HepG2 (cell line): ENCODE measurements around the gene ORMDL2. TPM values are rescaled to one million over a fixed set of nuclear protein-coding genes. Genes with fewer than 3 reads are reported as not detected.

Experiments used
- ATAC-seq: fragments of 200-7000 bp; cut with Tn5 transposase; 3 replicates; pipeline ENCODE4 v1.9.1; 2020; ENCODE audit warnings: mild to moderate bottlenecking, moderate library complexity
- BruUV-seq: library from RNA; stranded (reverse); fragments of 400-500 nt; replicated peaks from 2 replicates; lab custom pipeline; 2021; lab: Mats Ljungman, UMichigan
- CTCF ChIA-PET: fragments of 300-600 bp; formaldehyde crosslinking; extraction: SDS; loops from one replicate; lab custom pipeline; 2021; ENCODE audit warnings: low total read pairs, inconsistent platforms, low intra/inter-chr PET ratio; lab: Yijun Ruan, JAX
- POLR2A ChIA-PET: fragments of 350-600 bp; sonication (Branson Sonifier 250); formaldehyde crosslinking; loops from one replicate; lab custom pipeline; 2020; ENCODE audit warnings: antibody characterized with exemption, inconsistent platforms; lab: Yijun Ruan, JAX
- DNase-seq: peaks from one replicate; pipeline ENCODE4 v3.0.0-alpha.2; 2015; ENCODE audit warnings: low spot score
- FAIRE-seq: peaks from 3 replicates; lab custom pipeline; 2011; peaks lifted over from hg19 to GRCh38; lab: Jason Lieb, UNC
- H2AFZ ChIP-seq: one replicate; pipeline ENCODE4 v1.6.1; 2011; ENCODE audit warnings: low read length, inconsistent platforms
- H3K27ac ChIP-seq: fragments of 300-600 bp; 3 replicates; pipeline ENCODE4 v1.8.0; 2011; ENCODE audit warnings: mixed run types, mild to moderate bottlenecking, mixed read lengths, low read length, inconsistent platforms; ENCODE audit not compliant: insufficient read depth; ENCODE audit errors: extremely low read length
- H3K27me3 ChIP-seq, 2 experiments: fragments of 200-600 bp in 1 of 2; 2 replicates in 1 of 2; 3 replicates in 1 of 2; pipeline versions ENCODE4 v1.6.0 to v1.8.0; 2011; ENCODE audit warnings: low read length in 2 of 2, mild to moderate bottlenecking in 2 of 2, moderate library complexity in 2 of 2, inconsistent platforms in 1 of 2; ENCODE audit not compliant: insufficient read depth in 2 of 2, control insufficient read depth in 1 of 2
- H3K36me3 ChIP-seq, 2 experiments: fragments of 200-600 bp in 1 of 2; replicated peaks in 1 of 2; 2 replicates in 1 of 2; 3 replicates in 1 of 2; pipeline versions ENCODE4 v1.5.1 to v1.8.0; 2011; ENCODE audit warnings: low read length in 2 of 2, inconsistent platforms in 1 of 2; ENCODE audit not compliant: insufficient read depth in 2 of 2, control insufficient read depth in 1 of 2
- H3K4me1 ChIP-seq: 2 replicates; pipeline ENCODE4 v1.5.1; 2012; ENCODE audit warnings: low read length, inconsistent platforms; ENCODE audit not compliant: insufficient read depth
- H3K4me2 ChIP-seq: 2 replicates; pipeline ENCODE4 v1.6.0; 2011; ENCODE audit warnings: low read depth, low read length, inconsistent platforms
- H3K4me3 ChIP-seq, 3 experiments: fragments of 200-600 bp in 1 of 3; sonication (generic), shearing (Covaris generic) in 1 of 3; replicated peaks in 1 of 3; 2 replicates each; pipeline ENCODE4 v1.5.1; 2011 to 2016; ENCODE audit warnings: low read length in 3 of 3, inconsistent platforms in 2 of 3, low read depth in 2 of 3, mild to moderate bottlenecking in 2 of 3, control low read depth in 1 of 3, mixed read lengths in 1 of 3; ENCODE audit not compliant: insufficient read depth in 1 of 3
- H3K79me2 ChIP-seq: one replicate; pipeline ENCODE4 v1.6.1; 2011; ENCODE audit warnings: low read length, inconsistent platforms; ENCODE audit not compliant: insufficient read depth
- H3K9ac ChIP-seq: 2 replicates; pipeline ENCODE4 v1.6.0; 2011; ENCODE audit warnings: mild to moderate bottlenecking, low read depth, low read length, inconsistent platforms; ENCODE audit not compliant: insufficient read depth
- H3K9me3 ChIP-seq: 2 replicates; pipeline ENCODE4 v1.5.1; 2012; ENCODE audit warnings: mild to moderate bottlenecking, low read length
- H4K20me1 ChIP-seq: 2 replicates; pipeline ENCODE4 v1.6.0; 2011; ENCODE audit warnings: inconsistent platforms, mild to moderate bottlenecking, low read length, moderate library complexity; ENCODE audit not compliant: insufficient read depth
- CEBPB ChIP-seq: IDR thresholded peaks from 2 replicates; pipeline ENCODE4 v1.6.1; 2011; ENCODE audit warnings: low read depth, low read length, improper control_type of control experiment, borderline replicate concordance
- GTF2F1 ChIP-seq: fragments of 150-350 bp; IDR thresholded peaks from 2 replicates; pipeline ENCODE4 v1.6.1; 2014; ENCODE audit warnings: low read length
- HMGA1 ChIP-seq: sonication (generic); formaldehyde crosslinking; conservative IDR thresholded peaks from 2 replicates; pipeline ENCODE4 v1.4.0; 2020; ENCODE audit warnings: missing genetic modification reagents
- HOXA5 ChIP-seq: sonication (generic); formaldehyde crosslinking; IDR thresholded peaks from 2 replicates; pipeline ENCODE4 v1.4.0; 2020; ENCODE audit warnings: missing genetic modification reagents
- THAP11 ChIP-seq: IDR thresholded peaks from 2 replicates; pipeline ENCODE4 v1.6.1; 2016; ENCODE audit warnings: missing biosample characterization, missing genetic modification reagents
- ZNF737 ChIP-seq: sonication (generic); formaldehyde crosslinking; IDR thresholded peaks from 2 replicates; pipeline ENCODE4 v1.5.0; 2020; ENCODE audit warnings: missing genetic modification reagents, mild to moderate bottlenecking, borderline replicate concordance
- WGBS: methylation state at CpG from one replicate; pipeline ENCODE4 v1.1.6; 2017; ENCODE audit warnings: low lambda C conversion rate; 5-methylcytosine and 5-hydroxymethylcytosine counted together
- in situ Hi-C: cut with HindIII; loops from 2 replicates; pipeline ENCODE4 v1.10.0; 2017; ENCODE audit warnings: low pct_unique_long_range_greater_than_20kb; ENCODE audit not compliant: extremely low pct_ligation_motif_present
- intact Hi-C: fragments of 100-400 bp; cut with micrococcal nuclease; formaldehyde crosslinking; loops from one replicate; pipeline ENCODE4 v1.10.0; 2022; ENCODE audit not compliant: unreplicated experiment
- polyA plus RNA-seq, 8 experiments: library from polyadenylated mRNA; depleted of rRNA in 3 of 8; stranded (reverse) in 7 of 8; unstranded in 1 of 8; fragments of >200 nt; fragmentation: Illumina TruSeq in 4 of 8; extraction: Trizol in 4 of 8; gene quantifications; 2 replicates each; pipeline versions ENCODE4 v1.2.1 to v1.2.3, GENCODE V29; 2011 to 2016; ENCODE audit warnings: low read depth in 4 of 8, missing spikeins in 1 of 8, mixed read lengths in 1 of 8; ENCODE audit not compliant: insufficient read depth in 1 of 8
- total RNA-seq, 5 experiments: library from RNA; depleted of rRNA; stranded (reverse); fragments of >200 nt; fragmentation: Illumina TruSeq; extraction: Trizol; gene quantifications; 2 replicates each; pipeline ENCODE4 v1.2.3, GENCODE V29; 2016; ENCODE audit warnings: low read depth in 1 of 5
- TF ChIP-seq, protein P1 (sequence below): fragments of 450-650 bp; IDR thresholded peaks from 2 replicates; pipeline ENCODE4 v1.6.1; 2017; ENCODE audit warnings: mild to moderate bottlenecking

The ORMDL2 gene
- total and polyA plus RNA-seq, 2 of the 13 experiments (the other 11 are each of a cell fraction or from before 2014, with no cell fraction given), result 24.0 to 28.6 TPM

DNA sequence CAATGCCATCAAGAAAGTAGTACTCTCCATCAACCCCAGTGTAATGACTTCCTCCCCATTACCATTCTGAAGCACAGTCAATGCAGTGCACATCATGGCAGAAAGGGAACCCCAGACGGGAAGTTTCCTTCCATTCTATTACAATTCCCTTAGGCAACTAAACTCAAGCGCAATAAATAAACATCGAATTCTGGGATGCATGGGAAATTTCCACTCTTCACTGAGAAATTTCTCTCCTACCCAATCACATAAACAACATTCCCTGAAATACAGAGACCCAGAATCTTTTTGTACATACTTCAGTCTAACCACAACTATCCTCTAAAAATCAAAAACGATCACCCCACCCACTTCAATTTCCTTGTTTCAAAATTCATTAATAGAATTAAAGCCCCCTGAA, 20.3 kb upstream of the ORMDL2 start (continued):
- TF ChIP-seq, protein P1, sequence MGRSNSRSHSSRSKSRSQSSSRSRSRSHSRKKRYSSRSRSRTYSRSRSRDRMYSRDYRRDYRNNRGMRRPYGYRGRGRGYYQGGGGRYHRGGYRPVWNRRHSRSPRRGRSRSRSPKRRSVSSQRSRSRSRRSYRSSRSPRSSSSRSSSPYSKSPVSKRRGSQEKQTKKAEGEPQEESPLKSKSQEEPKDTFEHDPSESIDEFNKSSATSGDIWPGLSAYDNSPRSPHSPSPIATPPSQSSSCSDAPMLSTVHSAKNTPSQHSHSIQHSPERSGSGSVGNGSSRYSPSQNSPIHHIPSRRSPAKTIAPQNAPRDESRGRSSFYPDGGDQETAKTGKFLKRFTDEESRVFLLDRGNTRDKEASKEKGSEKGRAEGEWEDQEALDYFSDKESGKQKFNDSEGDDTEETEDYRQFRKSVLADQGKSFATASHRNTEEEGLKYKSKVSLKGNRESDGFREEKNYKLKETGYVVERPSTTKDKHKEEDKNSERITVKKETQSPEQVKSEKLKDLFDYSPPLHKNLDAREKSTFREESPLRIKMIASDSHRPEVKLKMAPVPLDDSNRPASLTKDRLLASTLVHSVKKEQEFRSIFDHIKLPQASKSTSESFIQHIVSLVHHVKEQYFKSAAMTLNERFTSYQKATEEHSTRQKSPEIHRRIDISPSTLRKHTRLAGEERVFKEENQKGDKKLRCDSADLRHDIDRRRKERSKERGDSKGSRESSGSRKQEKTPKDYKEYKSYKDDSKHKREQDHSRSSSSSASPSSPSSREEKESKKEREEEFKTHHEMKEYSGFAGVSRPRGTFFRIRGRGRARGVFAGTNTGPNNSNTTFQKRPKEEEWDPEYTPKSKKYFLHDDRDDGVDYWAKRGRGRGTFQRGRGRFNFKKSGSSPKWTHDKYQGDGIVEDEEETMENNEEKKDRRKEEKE, result no peak
- no peak for TF ChIP-seq HOXA5 (CRISPR knock-in tag)
- no peak for TF ChIP-seq HMGA1 (CRISPR knock-in tag)
- TF ChIP-seq, all 625 proteins: peak for 0

DNA sequence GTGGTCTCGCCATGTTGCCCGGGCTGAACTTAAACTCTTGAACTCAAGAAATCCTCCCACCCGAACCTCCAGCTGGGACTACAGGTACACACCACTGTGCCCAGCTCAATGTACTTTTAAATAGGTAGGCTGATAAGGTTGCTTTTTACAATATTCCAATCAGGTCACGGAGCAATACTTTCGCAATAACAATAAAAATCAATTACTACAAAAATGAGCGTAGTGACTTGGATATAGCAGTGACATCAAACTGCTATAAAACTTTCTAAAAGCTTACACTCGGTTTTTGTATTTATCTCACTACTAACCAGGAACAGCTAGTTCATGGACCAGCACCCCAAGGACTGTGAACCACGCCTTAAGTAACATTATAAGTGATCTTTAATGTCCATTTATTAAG, 10.9 kb upstream of the ORMDL2 start:
- Histone ChIP-seq H3K27me3 (no peaks in the 10 kb centered on the region), H3K9ac (no peak overlapping the region), H3K4me2 (no peak overlapping the region), H3K36me3 (peaks cover 1 to 24% of the 10 kb centered on the region in 2 experiments; a peak in 3 of 5 replicates), H3K9me3 (no peaks in the 10 kb centered on the region), H4K20me1 (peaks cover 16% of the 10 kb centered on the region), H2AFZ (no peak overlapping the region), H3K4me3 (no peak overlapping the region), H3K4me1 (peaks cover 4% of the 10 kb centered on the region), H3K79me2 (peaks cover 71% of the 10 kb centered on the region), H3K27ac (no peak overlapping the region)
- WGBS, result 95% methylated on average over 8 of the region's 8 CpGs
- BruUV-seq, result no TSS peak
- in situ Hi-C loops (no loop called here), intact Hi-C loops (no loop called here)
- TF ChIP-seq CEBPB (peak; percentile 42; the same call in 1 of the 2 replicates), THAP11 (CRISPR knock-in tag) (no peak), ZNF737 (CRISPR knock-in tag) (no peak), GTF2F1 (no peak)
- no peak for DNase-seq
- no peak for ATAC-seq
- ChIA-PET CTCF (no interaction called here), POLR2A (no interaction called here)
- FAIRE-seq, result no peak
